Glutamatergic neuron (in vitro differentiated cells): ENCODE data around the gene GALNT13. TPM values are rescaled to one million over a fixed set of nuclear protein-coding genes. Genes with fewer than 3 reads are reported as not detected.

Experiments
- DNase-seq: peaks from one replicate; pipeline ENCODE4 v3.0.0; 2022
- H3K27ac Mint-ChIP-seq: one replicate; pipeline ENCODE4 v1.8.0; 2020; ENCODE audit warnings: mild to moderate bottlenecking, mixed read lengths, inconsistent platforms; ENCODE audit not compliant: unreplicated experiment
- H3K27me3 Mint-ChIP-seq: one replicate; pipeline ENCODE4 v1.8.0; 2020; ENCODE audit warnings: mild to moderate bottlenecking, moderate library complexity, mixed read lengths, inconsistent platforms; ENCODE audit not compliant: unreplicated experiment
- H3K36me3 Mint-ChIP-seq: one replicate; pipeline ENCODE4 v1.8.0; 2020; ENCODE audit warnings: mild to moderate bottlenecking, mixed read lengths, inconsistent platforms; ENCODE audit not compliant: unreplicated experiment
- H3K4me1 Mint-ChIP-seq: one replicate; pipeline ENCODE4 v1.8.0; 2020; ENCODE audit warnings: mild to moderate bottlenecking, low read depth, mixed read lengths, inconsistent platforms; ENCODE audit not compliant: unreplicated experiment
- H3K4me3 Mint-ChIP-seq: one replicate; pipeline ENCODE4 v1.8.0; 2020; ENCODE audit warnings: mild to moderate bottlenecking, mixed read lengths, inconsistent platforms; ENCODE audit not compliant: unreplicated experiment
- H3K9me3 Mint-ChIP-seq: one replicate; pipeline ENCODE4 v1.8.0; 2020; ENCODE audit warnings: mild to moderate bottlenecking, moderate library complexity, mixed read lengths, inconsistent platforms; ENCODE audit not compliant: unreplicated experiment
- CTCF ChIP-seq: fragments of 200-600 bp; sonication (generic); IDR thresholded peaks from one replicate; pipeline ENCODE4 v1.5.0; 2021; ENCODE audit not compliant: partially characterized antibody, unreplicated experiment
- total RNA-seq: library from RNA; stranded (reverse); fragmentation: NEBNext Ultra II Directional; extraction: Animal tissue kit (Norgen Biotek cat#: 25700); gene quantifications from one replicate; pipeline ENCODE4 v1.2.1, GENCODE V29; 2021; ENCODE audit not compliant: unreplicated experiment

GALNT13 gene
- total RNA-seq, 1 donor from 2014 or later: 5.5 TPM

- no peak for TF ChIP-seq CTCF
- Mint-ChIP-seq H3K27ac (no peak overlapping the region), H3K27me3 (no peaks in the 10 kb centered on the region), H3K4me3 (no peak overlapping the region), H3K4me1 (peaks cover 10% of the 10 kb centered on the region), H3K9me3 (no peaks in the 10 kb centered on the region), H3K36me3 (peaks cover 5% of the 10 kb centered on the region)
- DNase-seq: no peak
Measured at GRCh38 chr2:154194909-154195643, 323.4 kb downstream of the GALNT13 start.

- H3K9me3 Mint-ChIP-seq: no peaks in the 10 kb centered on the region
- DNase-seq: no peak
- H3K27ac Mint-ChIP-seq: no peak overlapping the region
- H3K4me1 Mint-ChIP-seq: peaks cover 10% of the 10 kb centered on the region
- no peak overlapping the region for H3K4me3 Mint-ChIP-seq
- peaks cover 5% of the 10 kb centered on the region for H3K36me3 Mint-ChIP-seq
- no peak for TF ChIP-seq CTCF
- no peaks in the 10 kb centered on the region for H3K27me3 Mint-ChIP-seq
Measured at GRCh38 chr2:154195644-154196195, 324.0 kb downstream of the GALNT13 start.

DNA sequence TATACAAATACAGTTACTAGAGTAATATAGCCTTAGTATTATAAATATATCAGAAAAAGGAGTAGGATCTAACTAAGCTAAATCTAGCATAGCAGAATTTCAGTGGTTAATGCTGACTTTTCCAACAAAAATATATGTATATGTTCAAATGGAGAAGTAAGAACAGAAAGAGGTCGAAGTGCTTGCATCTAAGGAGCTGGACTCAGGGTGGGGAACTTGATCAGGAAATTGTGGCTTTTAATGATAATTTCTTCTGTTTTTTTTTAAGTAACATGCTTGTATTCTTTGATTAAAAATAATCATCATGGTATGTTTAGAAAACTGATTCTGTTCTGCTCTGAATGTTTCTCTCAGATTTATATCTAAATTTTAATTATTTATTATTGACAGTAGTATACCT, 327.1 kb downstream of the GALNT13 start:
- no peaks in the 10 kb centered on the region for H3K27me3 Mint-ChIP-seq
- no peak overlapping the region for H3K4me3 Mint-ChIP-seq
- H3K4me1 Mint-ChIP-seq: peaks cover 7% of the 10 kb centered on the region
- H3K9me3 Mint-ChIP-seq: no peaks in the 10 kb centered on the region
- no peaks in the 10 kb centered on the region for H3K36me3 Mint-ChIP-seq
- no peak for DNase-seq
- no peak overlapping the region for H3K27ac Mint-ChIP-seq
- TF ChIP-seq CTCF: no peak

DNA sequence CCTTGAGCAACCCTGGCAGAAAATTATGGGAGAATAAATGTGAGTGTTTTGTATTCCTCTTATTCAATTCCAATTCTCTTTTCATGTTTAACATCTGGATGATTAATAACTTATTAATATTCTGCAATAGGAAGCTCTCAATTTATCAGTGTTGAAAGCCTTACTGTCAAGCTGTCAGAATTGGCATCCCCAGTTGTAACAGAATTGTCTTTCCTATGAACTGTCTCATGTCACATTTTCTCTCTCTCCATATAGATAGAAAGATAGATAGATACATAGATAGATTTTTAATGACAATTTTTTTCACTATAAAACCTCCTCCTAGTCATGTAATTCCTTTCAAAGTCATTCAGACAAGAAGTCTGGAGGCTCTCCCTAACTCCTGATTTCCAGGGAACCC, 331.5 kb downstream of the GALNT13 start:
- Mint-ChIP-seq H3K4me1 (peaks cover 2% of the 10 kb centered on the region), H3K4me3 (no peak overlapping the region), H3K27me3 (no peaks in the 10 kb centered on the region), H3K9me3 (no peaks in the 10 kb centered on the region), H3K27ac (no peak overlapping the region), H3K36me3 (no peaks in the 10 kb centered on the region)
- no peak for DNase-seq
- no peak for TF ChIP-seq CTCF

GRCh38 chr2:154203902-154204301, 332.2 kb downstream of the GALNT13 start:
- no peak for TF ChIP-seq CTCF
- H3K27me3 Mint-ChIP-seq: no peaks in the 10 kb centered on the region

More at GRCh38 chr2:154203902-154204301, 332.2 kb downstream of the GALNT13 start:
- H3K4me1 Mint-ChIP-seq: peaks cover 2% of the 10 kb centered on the region
- no peak for DNase-seq
- no peak overlapping the region for H3K27ac Mint-ChIP-seq
- H3K9me3 Mint-ChIP-seq: no peaks in the 10 kb centered on the region
- no peaks in the 10 kb centered on the region for H3K36me3 Mint-ChIP-seq
- H3K4me3 Mint-ChIP-seq: no peak overlapping the region
